Measurements from ENCODE around the gene AFF4.
"Not testable (repeated sequence)": the region's sequence is repeated elsewhere in the genome, so short reads cannot be mapped to it uniquely, and the experiment has no call there.

The AFF4 gene, protein sequence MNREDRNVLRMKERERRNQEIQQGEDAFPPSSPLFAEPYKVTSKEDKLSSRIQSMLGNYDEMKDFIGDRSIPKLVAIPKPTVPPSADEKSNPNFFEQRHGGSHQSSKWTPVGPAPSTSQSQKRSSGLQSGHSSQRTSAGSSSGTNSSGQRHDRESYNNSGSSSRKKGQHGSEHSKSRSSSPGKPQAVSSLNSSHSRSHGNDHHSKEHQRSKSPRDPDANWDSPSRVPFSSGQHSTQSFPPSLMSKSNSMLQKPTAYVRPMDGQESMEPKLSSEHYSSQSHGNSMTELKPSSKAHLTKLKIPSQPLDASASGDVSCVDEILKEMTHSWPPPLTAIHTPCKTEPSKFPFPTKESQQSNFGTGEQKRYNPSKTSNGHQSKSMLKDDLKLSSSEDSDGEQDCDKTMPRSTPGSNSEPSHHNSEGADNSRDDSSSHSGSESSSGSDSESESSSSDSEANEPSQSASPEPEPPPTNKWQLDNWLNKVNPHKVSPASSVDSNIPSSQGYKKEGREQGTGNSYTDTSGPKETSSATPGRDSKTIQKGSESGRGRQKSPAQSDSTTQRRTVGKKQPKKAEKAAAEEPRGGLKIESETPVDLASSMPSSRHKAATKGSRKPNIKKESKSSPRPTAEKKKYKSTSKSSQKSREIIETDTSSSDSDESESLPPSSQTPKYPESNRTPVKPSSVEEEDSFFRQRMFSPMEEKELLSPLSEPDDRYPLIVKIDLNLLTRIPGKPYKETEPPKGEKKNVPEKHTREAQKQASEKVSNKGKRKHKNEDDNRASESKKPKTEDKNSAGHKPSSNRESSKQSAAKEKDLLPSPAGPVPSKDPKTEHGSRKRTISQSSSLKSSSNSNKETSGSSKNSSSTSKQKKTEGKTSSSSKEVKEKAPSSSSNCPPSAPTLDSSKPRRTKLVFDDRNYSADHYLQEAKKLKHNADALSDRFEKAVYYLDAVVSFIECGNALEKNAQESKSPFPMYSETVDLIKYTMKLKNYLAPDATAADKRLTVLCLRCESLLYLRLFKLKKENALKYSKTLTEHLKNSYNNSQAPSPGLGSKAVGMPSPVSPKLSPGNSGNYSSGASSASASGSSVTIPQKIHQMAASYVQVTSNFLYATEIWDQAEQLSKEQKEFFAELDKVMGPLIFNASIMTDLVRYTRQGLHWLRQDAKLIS

DNA sequence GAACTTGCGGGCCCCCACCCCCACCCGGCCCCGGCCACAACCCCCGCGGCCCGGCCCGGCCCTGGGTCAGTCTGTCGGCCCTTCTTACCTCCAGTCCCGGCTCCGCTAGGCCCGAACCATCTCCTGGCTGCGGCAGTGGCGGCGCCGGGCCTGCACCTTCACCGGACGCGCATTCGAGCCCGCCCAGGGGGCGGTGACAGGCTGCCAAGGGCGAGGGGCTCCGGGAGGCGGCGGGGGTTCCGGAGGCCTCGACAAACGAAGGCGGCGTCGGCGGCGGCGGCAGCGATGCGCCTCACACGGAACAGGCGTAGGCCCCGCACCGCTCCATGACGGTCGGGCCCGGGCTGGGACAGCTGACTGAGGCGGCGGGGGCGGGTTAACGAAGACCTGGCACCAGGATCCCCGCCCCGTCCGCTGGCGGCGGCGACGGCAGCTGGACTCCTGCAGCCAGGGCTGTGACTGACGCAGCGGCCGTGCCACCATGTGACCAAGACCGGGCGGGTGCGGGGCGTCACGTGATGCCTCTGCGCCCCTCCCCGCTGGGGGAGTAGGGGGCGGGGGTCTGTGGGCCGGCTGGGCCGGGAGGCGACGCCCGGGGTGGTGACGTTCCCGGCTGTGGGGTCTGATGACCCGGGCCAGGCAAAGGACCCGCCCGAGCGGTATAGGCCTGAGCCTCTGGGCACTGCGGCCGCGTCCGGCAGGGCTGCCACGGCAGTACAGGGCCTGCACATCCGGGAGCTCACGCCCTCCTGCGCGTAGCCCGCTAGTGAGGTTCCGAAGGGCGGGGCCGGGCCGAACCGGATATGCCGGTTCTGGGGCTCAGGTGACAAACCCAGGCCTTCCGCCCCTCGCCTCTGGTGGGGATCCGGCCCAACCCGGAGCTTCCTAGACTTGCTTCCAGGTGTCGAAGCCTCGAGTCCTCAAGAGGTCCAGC is at the start of gene AFF4:
AFF4 (minus strand) TSS at position 464 of the 934 bp plus-strand sequence. CDS start 26,445 bp downstream, outside the sequence.
- DNase-seq = peak; percentile 83 to 95

DNA sequence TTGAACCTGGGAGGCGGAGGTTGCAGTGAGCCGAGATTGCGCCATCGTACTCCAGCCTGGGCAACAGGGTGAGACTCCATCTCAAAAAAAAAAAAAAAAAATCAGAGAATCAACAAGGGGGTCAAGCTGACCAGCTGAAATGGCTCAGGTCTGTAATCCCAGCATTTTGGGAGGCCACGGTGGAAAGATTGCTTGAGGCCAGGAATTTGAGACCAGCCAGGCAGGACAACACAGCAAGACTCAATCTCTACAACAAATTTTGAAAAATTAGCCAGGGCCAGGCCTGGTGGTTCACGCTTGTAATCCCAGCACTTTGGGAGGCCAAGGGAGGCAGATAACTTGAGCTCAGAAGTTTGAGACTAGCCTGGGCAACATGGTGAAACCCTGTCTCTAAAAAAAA is 45.0 kb upstream of the AFF4 start:
- DNase-seq = not testable (repeated sequence)

- DNase-seq = no peak
Measured at GRCh38 chr5:133006653-133007052, 43.2 kb upstream of the AFF4 start.

GRCh38 chr5:132999246-132999645 is 35.8 kb upstream of the AFF4 start:
- no peak for DNase-seq

DNA sequence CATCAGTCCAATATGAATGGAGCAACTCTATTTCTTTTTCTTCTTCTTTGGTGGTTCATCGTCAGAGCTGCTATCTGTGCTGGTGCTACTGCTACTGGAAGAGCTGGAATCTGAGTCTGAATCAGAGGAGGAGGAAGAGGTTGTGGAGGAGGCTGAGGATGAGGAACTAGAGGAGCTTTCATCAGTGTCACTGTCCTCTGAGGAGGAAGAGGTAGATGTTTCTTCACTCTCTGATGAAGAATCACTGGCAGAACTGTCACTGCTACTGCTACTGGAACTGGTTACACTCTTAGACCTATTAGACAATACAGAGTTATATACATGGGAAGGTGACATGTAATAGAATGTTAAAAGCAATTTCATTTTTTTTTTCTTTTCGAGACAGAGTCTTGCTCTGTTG is 35.1 kb upstream of the AFF4 start:
- DNase-seq = no peak

GRCh38 chr5:132996307-132996706 is 32.9 kb upstream of the AFF4 start:
- no peak for DNase-seq

- DNase-seq = no peak
Measured at GRCh38 chr5:132987531-132988408, 24.3 kb upstream of the AFF4 start.

DNA sequence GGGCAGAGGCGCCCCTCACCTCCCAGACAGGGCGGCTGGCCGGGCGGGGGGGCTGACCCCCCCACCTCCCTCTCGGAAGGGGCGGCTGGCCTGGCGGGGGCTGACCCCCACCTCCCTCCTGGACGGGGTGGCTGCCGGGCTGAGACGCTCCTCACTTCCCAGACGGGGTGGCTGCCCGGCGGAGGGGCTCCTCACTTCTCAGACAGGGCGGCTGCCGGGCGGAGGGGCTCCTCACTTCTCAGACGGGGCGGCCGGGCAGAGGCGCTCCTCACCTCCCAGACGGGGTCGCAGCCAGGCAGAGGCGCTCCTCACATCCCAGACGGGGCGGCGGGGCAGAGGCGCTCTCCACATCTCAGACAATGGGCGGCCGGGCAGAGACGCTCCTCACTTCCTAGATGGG is 19.5 kb upstream of the AFF4 start:
- not testable (repeated sequence) for DNase-seq

DNA sequence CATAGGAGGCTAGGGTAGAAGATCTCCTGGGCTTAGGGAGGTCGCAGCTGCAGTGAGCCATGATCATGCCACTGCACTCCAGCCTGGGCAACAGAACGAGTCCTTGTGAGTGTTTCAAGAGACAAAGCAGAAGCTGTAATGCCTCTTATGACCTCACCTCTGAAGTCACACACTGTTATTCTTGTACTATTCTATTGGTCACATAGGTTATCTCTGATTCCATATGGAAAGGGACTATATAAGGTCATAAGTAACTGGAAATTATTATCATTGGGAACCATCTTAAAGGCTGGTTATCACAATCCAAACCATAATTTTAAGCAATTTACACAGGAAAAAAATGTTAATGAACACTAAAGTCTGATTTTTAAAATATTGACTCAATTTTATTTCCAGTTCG is 17.9 kb upstream of the AFF4 start:
- DNase-seq = no peak

- no peak for DNase-seq
Measured at GRCh38 chr5:132979976-132980375, 16.5 kb upstream of the AFF4 start.

GRCh38 chr5:132979367-132979940 is 16.0 kb upstream of the AFF4 start:
- DNase-seq = no peak

- DNase-seq = no peak
Measured at GRCh38 chr5:132976852-132977251, 13.4 kb upstream of the AFF4 start.

GRCh38 chr5:132972436-132972828 is 9.0 kb upstream of the AFF4 start:
- DNase-seq = not testable (repeated sequence)

- DNase-seq = no peak
Measured at GRCh38 chr5:132971483-132972435, 8.3 kb upstream of the AFF4 start.

DNA sequence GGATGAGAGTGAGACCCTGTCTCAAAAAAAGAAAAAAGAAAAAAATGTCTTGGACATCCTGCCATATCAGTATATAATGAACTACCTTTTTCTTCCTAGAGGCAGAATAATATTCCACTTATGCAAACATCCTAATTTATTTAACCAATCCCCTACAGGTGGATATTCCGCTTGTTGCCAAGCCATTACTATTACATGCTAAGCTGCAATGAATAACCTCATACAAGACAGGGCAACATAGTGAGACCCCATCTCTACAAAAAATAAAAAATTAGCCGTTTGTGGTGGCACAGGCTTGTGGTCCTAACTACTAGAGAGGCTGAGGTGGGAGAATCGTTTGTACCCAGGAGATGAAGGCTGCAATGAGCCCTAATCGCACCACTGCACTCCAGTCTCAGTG is 1.7 kb upstream of the AFF4 start:
- no peak for DNase-seq

DNA sequence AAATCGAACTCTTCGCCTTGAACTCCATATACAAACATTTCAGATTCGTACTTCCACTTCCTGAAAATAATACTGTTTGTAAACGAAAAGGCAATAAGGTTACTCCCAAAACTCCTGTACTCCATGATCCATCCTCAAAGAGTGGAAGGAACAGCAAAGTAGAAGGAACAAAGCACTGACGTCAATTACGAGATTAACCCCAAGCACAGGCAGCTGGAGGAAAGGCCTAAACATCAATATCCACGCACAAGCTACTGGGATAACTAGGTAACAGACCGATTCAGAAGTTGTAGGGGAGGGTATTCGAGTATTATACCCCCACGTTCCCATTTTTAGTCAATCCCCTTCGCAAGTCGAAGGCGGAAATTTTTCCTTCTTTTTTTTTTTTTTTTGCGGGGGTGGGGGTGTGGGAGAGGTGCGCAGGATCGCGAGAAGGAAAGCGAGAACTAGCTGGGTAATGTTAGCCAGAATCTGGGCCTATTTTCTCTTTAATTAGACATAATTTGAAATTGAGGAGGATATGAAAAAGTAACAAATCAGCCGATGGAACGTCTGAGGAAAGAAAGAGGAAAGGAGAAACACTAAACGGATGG is 909 bp downstream of the AFF4 start:
- DNase-seq = peak; percentile 46 to 63

GRCh38 chr5:132961887-132962286 is 1.5 kb downstream of the AFF4 start:
- peak in 1 of 2 experiments; percentile 1 for DNase-seq

GRCh38 chr5:132961123-132961815 is 2.2 kb downstream of the AFF4 start:
- DNase-seq = not testable (repeated sequence)
